H54 (cell line): ENCODE data around the gene CAPSL.

Source experiments
- DNase-seq: peaks from one replicate; pipeline ENCODE4 v3.0.0; 2011; ENCODE audit warnings: low spot score, mixed read lengths; ENCODE audit not compliant: insufficient read length
- FAIRE-seq: peaks from 3 replicates; lab custom pipeline; 2011; peaks lifted over from hg19 to GRCh38; lab: Jason Lieb, UNC
- POLR2A ChIP-seq: IDR thresholded peaks from 2 replicates; pipeline ENCODE4 v1.6.1; 2011; ENCODE audit warnings: low read depth, mild to moderate bottlenecking, low read length

CAPSL gene

GRCh38 chr5:35924950-35925722 lies 13.3 kb downstream of the CAPSL start:
- TF ChIP-seq POLR2A, result no peak
- FAIRE-seq (no peak), DNase-seq (peak; percentile 65)

DNA sequence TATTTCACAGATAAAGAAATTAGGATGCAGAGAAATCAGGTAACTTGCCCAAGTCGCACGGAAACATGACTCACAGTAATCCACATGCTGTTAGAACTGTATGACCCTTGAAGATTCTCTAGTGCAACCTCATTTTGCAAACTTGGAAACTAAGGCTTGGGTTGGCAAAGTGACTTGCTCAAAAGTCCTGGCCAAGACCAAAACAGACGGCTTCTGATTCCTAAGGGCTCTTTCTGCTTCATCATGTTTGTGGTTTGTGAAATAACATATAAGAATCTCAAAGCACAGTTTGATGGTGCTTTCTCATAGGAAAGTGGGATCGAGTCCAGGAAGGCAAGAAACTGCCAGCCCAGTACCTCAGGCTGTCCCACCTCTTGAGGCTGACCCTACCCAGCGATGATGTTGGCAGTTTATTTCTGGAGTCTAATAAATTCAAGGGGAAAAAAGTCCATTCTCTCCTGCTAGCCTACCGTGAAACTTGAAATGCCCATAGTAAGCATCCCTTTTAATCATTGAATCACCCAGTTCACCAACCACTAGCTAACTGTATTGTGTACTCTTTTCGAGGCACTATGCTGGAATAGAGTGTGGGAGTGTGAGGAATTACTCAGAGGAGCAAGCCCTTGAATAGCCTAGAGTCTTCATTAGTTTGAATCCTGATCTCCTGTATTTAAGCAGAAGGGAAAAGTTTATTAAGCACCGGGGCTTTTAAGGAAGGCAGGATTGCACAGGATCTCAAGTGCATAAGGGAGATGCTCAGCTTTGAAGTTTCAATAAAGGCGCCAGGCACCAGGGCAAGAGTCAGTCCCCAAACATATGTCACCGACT lies 14.1 kb downstream of the CAPSL start:
- no peak for TF ChIP-seq POLR2A
- FAIRE-seq (peak; percentile 41), DNase-seq (peak; percentile 21)

DNA sequence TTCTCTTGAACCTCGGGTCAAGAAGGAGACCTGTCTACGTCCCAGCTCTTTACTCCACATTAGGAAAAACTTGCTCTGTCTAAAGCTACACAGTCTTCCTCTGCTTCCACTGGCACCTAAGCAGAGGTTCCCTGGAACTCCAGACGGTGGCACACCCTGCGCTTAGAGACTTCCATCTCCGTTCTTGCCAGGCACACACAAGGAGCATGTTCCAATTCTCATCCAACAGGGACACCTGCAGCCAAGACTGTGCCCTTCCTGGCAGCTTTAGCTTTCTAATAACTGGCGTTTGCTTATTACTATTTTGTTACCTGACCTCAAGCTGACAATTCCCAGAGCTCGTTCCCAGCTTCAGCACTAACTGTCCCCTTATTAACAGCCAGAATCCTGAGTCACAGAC lies 16.0 kb downstream of the CAPSL start:
- FAIRE-seq (no peak), DNase-seq (no peak)
- TF ChIP-seq POLR2A, result no peak

GRCh38 chr5:35921930-35922329 lies 16.5 kb downstream of the CAPSL start:
- no peak for TF ChIP-seq POLR2A
- no peak for DNase-seq
- no peak for FAIRE-seq

GRCh38 chr5:35920890-35921289 lies 17.5 kb downstream of the CAPSL start:
- FAIRE-seq, result no peak
- no peak for TF ChIP-seq POLR2A
- DNase-seq, result no peak

DNA sequence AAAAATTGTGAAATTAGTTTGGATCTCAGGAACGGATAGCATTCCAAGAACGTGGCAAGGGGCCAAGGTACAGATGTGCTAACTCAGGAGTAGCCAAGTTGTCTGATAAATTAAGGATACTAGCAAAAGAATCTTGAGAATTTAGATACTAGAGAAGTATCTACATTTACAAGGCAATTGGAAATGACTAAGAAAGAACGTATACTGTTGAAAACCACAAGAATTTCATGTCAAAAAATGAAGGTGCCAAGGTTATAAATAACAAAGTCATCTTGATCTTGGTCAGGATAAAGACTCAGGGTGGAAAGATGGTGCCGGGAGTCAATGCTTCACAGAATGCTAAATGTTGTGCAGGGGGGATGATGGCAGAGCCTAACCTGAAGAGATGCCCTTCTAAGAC lies 19.2 kb downstream of the CAPSL start:
- DNase-seq (peak; percentile 44), FAIRE-seq (peak; percentile 6)

DNA sequence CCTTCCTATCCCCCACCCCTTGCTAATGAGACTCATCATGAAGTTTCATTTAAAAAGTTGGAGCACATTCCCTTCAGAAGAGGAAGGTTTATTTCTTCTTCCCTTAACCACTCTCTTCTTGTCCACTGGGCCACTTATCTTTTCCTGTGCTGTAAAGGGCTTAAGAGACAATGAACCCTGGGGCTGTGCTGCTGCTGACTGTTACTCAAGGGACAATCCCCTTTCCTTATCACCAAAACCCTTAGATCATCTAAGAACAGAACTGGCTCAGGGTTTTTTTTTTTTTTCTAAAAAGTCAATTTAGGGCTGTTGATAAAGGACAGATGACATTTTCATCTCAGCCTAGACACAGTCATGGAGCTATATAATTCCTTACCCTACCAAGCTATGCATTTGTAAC lies 29.6 kb downstream of the CAPSL start:
- no peak for FAIRE-seq

More for the DNA sequence above, 19.2 kb downstream of the CAPSL start:
- TF ChIP-seq POLR2A, result no peak

GRCh38 chr5:35908228-35908627 lies 30.2 kb downstream of the CAPSL start:
- no peak for FAIRE-seq
- no peak for TF ChIP-seq POLR2A
- DNase-seq, result no peak

More for the DNA sequence above, 29.6 kb downstream of the CAPSL start:
- no peak for TF ChIP-seq POLR2A
- no peak for DNase-seq

DNA sequence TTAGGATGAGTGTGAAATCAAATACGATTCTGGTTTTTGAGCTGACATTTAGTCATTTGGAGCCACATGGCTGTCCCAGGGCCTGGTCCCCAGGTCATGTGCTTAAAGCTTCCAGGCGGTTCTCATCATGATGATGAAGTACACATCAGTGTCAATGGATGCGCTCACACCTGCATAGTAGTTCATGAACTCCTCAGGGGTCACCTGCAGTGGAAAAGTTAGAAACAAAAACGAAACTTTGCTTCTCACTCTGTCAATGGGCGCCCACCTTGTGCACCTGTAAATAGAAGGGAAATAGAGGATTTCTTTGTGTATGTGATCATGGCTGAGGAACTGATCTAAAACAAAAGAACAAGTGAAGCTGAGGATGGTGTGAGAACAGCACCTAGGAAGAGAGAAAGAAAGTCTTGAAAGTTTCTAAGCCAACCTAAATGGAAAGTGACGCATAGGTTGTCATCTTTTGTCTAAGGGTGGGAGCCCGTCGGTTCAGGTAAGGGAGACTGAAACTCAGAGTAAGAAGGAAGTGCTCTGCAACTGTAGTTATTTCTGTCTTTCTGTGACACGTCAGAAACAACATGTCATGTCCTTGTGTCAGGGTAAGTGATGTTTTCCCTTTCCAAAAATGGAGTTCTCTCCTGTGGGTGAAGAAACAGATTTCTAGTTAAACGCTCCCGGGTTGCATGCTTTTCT lies 33.8 kb downstream of the CAPSL start:
- FAIRE-seq (no peak), DNase-seq (no peak)
- no peak for TF ChIP-seq POLR2A

DNA sequence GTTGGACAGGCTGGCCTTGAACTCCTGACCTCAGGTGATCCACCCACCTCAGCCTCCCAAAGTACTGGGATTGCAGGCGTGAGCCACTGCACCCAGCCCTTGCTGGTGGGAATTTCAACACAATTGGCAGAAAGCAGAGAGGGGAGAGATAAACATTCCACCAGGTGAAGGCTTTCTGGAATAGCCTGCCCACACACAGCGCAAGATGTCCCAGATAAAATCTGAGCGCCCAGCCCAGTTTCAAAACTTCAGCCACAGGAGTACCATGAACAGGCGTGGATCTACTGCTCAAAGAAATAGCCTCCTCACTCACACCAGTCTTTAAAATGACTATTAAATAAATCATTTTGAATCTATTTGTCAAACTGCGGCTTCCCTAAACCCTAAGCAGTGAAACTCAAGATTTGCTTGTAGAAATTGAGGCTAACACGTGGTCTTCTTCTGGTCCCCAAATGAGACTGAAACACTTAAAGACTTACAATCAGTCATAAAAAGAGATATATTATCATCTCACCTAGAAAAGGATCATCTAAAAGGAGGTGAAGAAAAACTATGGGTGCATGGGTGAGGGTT lies 34.7 kb downstream of the CAPSL start:
- no peak for TF ChIP-seq POLR2A
- FAIRE-seq (no peak), DNase-seq (no peak)

- TF ChIP-seq POLR2A, result no peak
- no peak for DNase-seq
- peak; percentile 81 for FAIRE-seq
These were observed 36.3 kb downstream of the CAPSL start for GRCh38 chr5:35902046-35902672.

DNA sequence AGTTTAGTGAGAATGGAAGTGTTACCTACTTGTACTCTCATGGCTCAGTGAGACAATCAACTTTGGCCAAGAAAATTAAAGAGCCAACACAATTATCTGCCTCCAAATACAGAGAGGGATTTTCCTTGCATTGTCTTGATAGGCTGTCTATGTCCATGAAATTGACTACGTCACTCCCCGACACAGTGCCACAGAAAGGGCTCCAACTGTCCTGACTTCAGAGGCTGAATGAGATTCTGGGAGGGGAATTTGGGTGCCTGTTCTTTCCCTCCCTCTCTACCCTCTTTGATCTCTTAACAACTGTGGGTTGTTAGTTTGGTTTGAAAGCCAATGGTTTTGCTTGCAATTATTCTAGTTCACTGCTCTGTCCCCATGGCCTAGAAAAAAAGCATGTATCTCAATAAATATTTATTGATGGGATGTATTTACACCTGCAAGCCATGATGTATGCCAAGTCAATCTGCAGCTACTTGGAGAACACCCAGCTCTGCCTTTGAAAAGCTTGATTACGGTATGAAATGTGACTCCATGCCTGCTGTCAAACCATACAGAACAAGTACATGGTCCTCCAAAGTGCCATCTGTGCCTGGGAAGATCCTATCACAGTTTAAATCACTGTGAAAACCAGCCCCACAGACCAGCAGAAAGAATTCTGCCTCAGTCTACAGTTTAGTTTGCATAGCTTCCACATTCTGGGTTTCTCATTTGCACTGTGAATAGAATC lies 37.3 kb downstream of the CAPSL start:
- DNase-seq, result no peak
- FAIRE-seq, result no peak
- TF ChIP-seq POLR2A, result no peak
